ENCODE results near the gene UNC13A. TPM values are rescaled to one million over a fixed set of nuclear protein-coding genes. Genes with fewer than 3 reads are reported as not detected.

The UNC13A gene
- total and polyA plus RNA-seq, 2 donors (not counting 3 experiments of a cell fraction or from before 2014, with no cell fraction given): 0.04 to 0.09 TPM

- no peaks in the 10 kb centered on the region for H3K9me3 ChIP-seq (replicated peaks; ENCODE audit: control insufficient read depth, insufficient read depth, low read length)
- peaks cover 9% of the 10 kb centered on the region for H3K4me1 ChIP-seq (ENCODE audit: control insufficient read depth, extremely low read depth, insufficient read depth, low read length)
- no peak overlapping the region for H3K27ac ChIP-seq (ENCODE audit: insufficient read depth, low read depth, low read length)
- H3K9me1 ChIP-seq (replicated peaks; ENCODE audit: control insufficient read depth, extremely low read depth, insufficient read depth, low read length): no peaks in the 10 kb centered on the region
- H3K9ac ChIP-seq (replicated peaks; ENCODE audit: extremely low read depth, insufficient read depth, low read length): no peak overlapping the region
- no peaks in the 10 kb centered on the region for H3K27me3 ChIP-seq (ENCODE audit: control insufficient read depth in 2 of 2, insufficient read depth in 2 of 2, low read length in 2 of 2)
- no peak for TF ChIP-seq JUN (IDR thresholded peaks at IDR 0.05; ENCODE audit: borderline replicate concordance, insufficient read depth, insufficient read length, low read depth)
- TF ChIP-seq FOS (IDR thresholded peaks at IDR 0.05; ENCODE audit: borderline replicate concordance, insufficient read depth, low read length): no peak
- no peak for TF ChIP-seq GATA2 (IDR thresholded peaks at IDR 0.05; ENCODE audit: insufficient read depth, insufficient read length, low read depth, low read length)
- no peak for TF ChIP-seq POLR2AphosphoS5 (IDR thresholded peaks at IDR 0.05; ENCODE audit: insufficient read depth, low read depth, low read length)
- no peak for TF ChIP-seq MYC (IDR thresholded peaks at IDR 0.05; ENCODE audit: low read depth, low read length)
- TF ChIP-seq MAX (IDR thresholded peaks at IDR 0.05; ENCODE audit: insufficient read depth, insufficient read length): no peak
- no peak for TF ChIP-seq EZH2 (IDR thresholded peaks at IDR 0.05; ENCODE audit: borderline replicate concordance, low read depth, low read length, severe bottlenecking)
- no peak for TF ChIP-seq POLR2A (IDR thresholded peaks at IDR 0.05; ENCODE audit: low read depth, low read length)
- TF ChIP-seq CTCF (IDR thresholded peaks at IDR 0.05; ENCODE audit: extremely low read depth in 1 of 2, insufficient read depth in 1 of 2, low read depth in 1 of 2, low read length in 2 of 2): no peak
- DNase-seq (ENCODE audit: low read depth, low spot score) (no peak), FAIRE-seq (no peak)
- H4K20me1 ChIP-seq (replicated peaks; ENCODE audit: control insufficient read depth, extremely low read depth, insufficient read depth, low read length): no peaks in the 10 kb centered on the region
- peaks cover 4 to 46% of the 10 kb centered on the region in 2 experiments for H3K36me3 ChIP-seq (ENCODE audit: control insufficient read depth in 2 of 2, extremely low read depth in 1 of 2, insufficient read depth in 2 of 2, low read length in 2 of 2)
- dilution Hi-C loops (cut with MboI; ENCODE audit: extremely low pct_ligation_motif_present, low sequenced_read_pairs) (no loop called here), intact Hi-C loops (cut with micrococcal nuclease) (no loop called here)
- ChIA-PET POLR2A (no interaction called here), CTCF (no interaction called here)
- H3K4me3 ChIP-seq (replicated peaks in 1 of 3; ENCODE audit: insufficient read depth in 1 of 3, low read depth in 1 of 3, low read length in 3 of 3): no peak overlapping the region
- H3K4me2 ChIP-seq (ENCODE audit: insufficient read depth, low read length): no peak overlapping the region
- no peak overlapping the region for H2AFZ ChIP-seq (ENCODE audit: low read depth, low read length)
- BruUV-seq (replicated peaks): no TSS peak
- H3K79me2 ChIP-seq (ENCODE audit: control insufficient read depth, insufficient read depth, low read length): peaks cover 3% of the 10 kb centered on the region
These were observed 123.4 kb downstream of the UNC13A start for GRCh38 chr19:17564781-17565180.

Measured in endothelial cell of umbilical vein (primary cell).